SK-N-SH (cell line): ENCODE data around the gene TRIM72.

Experiments used
- CTCF ChIP-seq: fragments of 200-600 bp; sonication (generic); IDR thresholded peaks from 2 replicates; pipeline ENCODE4 v1.6.1; 2017; ENCODE audit warnings: antibody characterized with exemption, mild to moderate bottlenecking, moderate library complexity
- PBX3 ChIP-seq: IDR thresholded peaks from 2 replicates; pipeline ENCODE4; 2012
- POLR2AphosphoS5 ChIP-seq: IDR thresholded peaks from 2 replicates; pipeline ENCODE4 v1.6.1; 2012; ENCODE audit warnings: low read depth, low read length
- RAD21 ChIP-seq: IDR thresholded peaks from 2 replicates; pipeline ENCODE4 v1.6.1; 2012; ENCODE audit warnings: mild to moderate bottlenecking, low read length
- SIN3A ChIP-seq: IDR thresholded peaks from 2 replicates; pipeline ENCODE4 v1.6.1; 2012; ENCODE audit warnings: low read depth, mild to moderate bottlenecking, low read length, moderate library complexity, borderline replicate concordance
- TAF1 ChIP-seq: IDR thresholded peaks from 2 replicates; pipeline ENCODE4 v1.6.1; 2012; ENCODE audit warnings: low read depth, mild to moderate bottlenecking, low read length, moderate library complexity, borderline replicate concordance
- YY1 ChIP-seq: IDR thresholded peaks from 2 replicates; pipeline ENCODE4 v1.4.0; 2012; ENCODE audit warnings: low read depth, mild to moderate bottlenecking

- TF ChIP-seq CTCF (no peak), TAF1 (no peak), PBX3 (no peak), RAD21 (no peak), SIN3A (no peak), POLR2AphosphoS5 (no peak), YY1 (no peak)
These were observed 20.9 kb upstream of the TRIM72 start for GRCh38 chr16:31192856-31193642.
